GM19193 (cell line): ENCODE measurements around the gene GPR35.

Experiments
- POLR2A ChIP-seq: IDR thresholded peaks from 4 replicates; pipeline ENCODE4 v1.6.1; 2011; ENCODE audit not compliant: insufficient read depth, insufficient read length; ENCODE audit errors: extremely low read depth

Gene GPR35

DNA sequence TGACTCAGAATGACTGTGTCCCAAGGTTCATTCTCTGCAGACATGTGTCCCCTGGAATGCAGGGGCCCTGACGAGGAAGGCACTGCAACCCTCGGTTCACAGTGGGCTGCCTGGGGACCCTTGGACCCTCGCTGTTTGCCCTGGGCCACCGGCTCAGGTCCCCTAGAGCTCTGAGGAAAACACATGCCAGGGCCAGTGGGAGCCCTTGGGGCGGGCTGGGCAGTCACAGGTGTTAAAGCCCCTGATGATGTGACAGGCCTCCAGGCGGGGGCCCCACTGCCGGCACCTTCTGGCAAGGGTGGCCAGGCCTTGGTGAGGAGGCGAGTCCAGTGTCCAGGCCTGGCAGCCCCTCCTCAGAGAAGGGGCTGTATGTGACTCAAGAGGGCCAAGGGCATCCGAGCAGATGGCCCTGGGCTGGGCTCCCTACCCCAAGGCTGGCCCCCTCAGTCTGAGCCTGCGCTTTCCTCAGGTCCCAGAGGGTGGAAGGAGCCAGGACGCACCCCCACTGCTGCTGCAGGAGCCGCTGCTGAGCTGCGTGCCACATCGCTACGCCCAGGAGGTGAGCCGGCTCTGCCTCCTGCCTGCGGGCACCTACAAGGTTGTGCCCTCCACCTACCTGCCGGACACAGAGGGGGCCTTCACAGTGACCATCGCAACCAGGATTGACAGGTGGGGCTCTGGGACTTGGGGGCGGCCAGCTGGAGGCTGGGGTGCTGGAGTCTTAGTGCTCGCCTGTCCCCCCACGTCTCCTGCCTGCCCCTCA, 27.7 kb upstream of the GPR35 start:
- no peak for TF ChIP-seq POLR2A

DNA sequence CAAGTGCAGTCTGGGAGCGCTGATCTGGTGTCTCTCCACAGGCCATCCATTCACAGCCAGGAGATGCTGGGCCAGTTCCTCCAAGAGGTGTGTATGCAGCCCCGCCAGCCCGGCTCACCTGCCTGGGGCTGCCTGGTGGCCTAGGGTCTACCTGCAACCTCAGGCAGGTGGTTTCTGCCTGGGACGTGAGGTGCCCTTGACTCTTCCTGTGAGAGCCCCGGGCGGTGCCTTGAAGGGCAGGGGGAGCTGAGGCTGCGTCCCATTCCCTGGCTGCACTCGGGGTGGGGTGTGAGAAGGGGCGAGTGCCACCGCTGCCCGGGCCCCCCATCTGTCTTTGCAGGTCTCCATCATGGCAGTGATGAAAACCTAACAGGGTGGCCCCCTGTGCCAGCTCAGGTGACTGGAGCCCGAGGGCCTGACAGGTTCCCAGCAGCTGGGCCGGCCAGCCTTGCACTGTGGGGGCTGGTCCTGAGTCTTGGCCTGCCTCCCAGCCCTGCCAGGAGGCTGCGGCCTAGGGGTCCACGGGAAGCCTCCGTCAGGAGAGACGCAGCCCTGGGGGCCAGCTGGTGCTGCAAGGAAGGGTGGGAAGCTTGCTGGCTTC, 26.9 kb upstream of the GPR35 start:
- no peak for TF ChIP-seq POLR2A

- no peak for TF ChIP-seq POLR2A
These were observed 26.1 kb upstream of the GPR35 start for GRCh38 chr2:240599141-240599583.

DNA sequence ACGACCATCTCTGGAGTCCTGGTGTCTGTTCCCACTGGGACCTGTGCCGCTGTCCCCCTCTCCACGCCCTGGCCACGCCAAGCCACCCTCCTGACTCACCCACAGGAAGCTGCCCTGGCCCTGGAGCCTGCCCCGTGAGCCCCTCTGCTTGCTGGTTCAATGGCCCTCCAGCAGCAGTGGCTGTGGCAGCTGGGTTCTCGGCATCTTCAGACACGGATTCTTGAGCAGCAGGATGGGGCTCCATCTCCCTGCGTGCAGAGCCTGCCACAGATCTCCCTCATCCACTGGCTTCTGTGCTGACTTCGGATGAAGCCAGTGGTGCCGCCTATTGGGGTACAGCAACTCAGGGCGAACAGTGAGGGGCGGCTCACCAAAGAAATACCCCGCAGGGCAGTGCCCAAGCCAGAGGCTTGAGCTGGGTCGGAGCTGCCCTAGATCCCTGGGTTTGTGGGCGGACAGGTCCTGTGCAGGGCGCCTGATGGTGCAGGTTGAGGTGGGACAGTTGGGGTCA, 24.8 kb upstream of the GPR35 start:
- TF ChIP-seq POLR2A, result no peak

- TF ChIP-seq POLR2A, result no peak
These were observed 24.0 kb upstream of the GPR35 start for GRCh38 chr2:240601061-240601830.

GRCh38 chr2:240601831-240602160, 23.5 kb upstream of the GPR35 start:
- no peak for TF ChIP-seq POLR2A

DNA sequence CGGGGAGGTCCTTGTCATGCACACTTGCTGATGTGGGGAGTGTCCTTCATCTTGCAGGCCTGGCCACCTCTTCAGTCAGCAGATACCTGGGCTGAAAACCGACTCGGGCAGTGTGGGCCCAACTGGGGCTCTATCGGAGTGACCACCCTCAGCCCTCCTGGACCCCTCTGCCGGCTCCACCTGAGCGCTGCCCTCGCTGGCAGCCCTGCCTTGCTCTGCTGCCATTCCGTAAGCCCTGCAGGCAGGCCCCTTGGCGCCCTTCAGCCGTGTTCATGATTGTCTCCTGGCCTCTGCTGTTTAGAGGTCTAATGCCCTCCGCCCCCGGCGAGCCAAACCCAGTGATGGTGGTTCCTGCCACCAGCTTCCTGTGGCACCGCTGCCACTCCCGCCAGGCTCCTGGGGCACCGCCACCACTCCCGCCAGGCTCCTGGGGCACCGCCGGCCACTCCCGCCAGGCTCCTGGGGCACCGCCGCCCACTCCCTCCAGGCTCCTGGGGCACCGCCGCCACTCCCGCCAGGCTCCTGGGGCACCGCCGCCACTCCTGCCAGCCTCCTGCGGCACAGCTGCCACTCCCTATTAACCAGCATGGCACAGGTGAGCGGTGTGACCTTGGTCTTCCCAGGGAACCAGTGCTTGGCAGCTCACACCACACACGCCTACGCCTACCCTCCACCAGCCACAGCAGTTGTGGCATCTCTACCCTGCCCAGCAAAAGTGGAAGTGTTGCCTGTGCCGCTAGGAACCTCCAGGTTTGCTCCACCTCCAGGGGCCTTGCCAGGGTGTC, 22.8 kb upstream of the GPR35 start:
- no peak for TF ChIP-seq POLR2A

DNA sequence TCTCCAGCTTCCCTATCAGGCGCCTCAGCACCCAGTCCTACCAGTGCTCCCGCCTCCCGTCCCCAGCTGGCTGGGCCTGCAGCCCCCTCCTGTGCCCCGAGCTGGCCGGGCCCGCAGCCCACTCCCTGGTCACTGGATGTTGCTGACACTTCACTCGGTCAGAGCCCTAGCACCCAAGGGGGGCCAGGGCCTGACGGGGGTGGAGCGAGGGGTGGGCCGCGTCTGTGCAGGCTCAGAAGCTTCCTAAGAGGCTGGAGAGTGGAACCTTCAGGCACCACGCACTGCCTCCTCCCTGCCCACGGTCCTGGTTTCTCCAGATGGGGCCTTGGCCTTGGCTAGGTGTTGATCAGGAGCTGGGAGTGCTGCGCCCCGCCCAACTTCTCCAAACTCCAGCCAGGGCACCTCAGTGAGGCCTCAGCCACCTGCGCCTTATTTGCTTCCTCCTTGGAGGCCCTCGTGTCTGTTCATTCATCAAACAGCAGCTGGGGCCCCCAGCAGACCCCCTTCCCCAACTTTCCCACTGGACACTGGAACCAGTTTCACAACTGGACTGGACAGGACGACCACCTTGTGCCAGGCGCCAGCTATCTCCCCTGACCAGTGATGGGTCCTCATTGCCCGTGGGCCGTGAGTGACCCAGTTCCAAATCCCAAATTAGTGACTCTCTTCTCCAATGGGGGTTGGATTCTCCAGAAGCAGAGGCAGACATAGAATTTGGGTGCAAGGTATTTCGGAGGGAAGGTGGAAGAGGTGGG, 22.0 kb upstream of the GPR35 start:
- no peak for TF ChIP-seq POLR2A

GRCh38 chr2:240603846-240604245, 21.4 kb upstream of the GPR35 start:
- TF ChIP-seq POLR2A, result no peak

DNA sequence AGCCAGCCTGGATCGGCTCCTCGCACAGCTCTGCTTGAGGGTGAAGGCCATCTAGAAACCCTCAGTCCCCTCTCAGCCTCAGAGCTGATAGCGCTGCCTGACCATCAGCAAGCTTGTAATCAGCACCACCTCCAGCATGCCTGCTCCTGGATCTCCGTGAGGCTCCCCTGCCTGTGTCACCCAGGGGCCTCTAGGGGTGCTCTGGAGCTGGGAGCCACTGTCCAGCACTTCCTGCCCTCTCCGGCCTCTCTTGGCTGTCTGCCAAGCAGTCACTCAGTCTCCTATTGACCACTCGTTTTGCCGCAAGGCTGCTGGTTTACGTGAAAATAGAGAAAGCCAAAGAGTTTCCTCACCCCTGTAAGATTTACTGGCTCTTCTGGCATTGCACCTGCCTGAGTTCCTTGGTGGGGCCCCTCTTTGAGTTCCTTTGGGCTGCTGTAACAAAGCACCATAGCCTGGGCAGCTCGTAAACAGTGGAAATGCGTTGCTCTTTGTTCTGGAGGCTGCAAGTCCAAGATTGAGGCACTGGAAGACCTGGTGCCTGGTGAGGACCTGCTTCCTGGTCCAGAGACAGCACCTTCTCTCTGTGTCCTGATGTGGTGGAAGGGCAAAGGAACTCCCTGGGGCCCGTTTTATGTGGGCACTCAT, 20.9 kb upstream of the GPR35 start:
- TF ChIP-seq POLR2A, result no peak

DNA sequence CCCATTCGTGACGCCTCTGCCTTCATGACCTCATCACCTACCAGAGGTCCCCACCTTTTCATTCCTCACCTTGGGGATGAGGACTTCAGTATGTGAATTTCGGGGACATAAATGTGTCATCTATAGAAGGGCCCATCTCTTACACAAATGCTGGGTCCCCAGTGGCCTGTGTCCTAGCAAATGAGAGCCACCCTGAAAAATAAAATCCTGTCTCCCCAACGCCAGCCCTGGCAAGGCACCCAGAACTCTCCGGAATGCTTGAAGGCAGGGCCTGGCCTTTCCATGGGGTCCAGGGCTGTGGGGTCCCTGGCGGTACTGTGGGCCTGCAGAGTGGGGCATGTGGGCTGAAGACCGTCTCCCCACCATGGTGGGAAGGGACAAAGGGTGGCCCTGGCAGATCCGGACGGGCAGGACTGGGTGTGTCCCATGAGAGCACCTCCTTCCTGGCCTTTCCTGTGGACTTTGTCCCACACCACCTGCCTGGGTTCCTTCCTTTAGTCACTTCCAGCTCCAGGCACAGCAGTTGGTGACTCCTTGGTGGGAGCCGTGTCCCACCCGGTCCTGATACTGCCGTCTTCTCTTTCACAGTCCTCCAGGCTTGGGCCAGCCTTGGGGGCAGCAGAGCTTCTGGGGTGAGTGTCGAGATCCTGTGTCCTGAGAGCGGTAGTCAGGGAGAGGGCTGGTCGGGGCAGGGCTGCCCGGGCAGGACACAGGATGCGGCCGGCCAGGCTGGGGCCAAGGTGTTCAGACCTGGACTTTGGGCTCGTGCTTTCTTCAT, 20.2 kb upstream of the GPR35 start:
- TF ChIP-seq POLR2A, result no peak

- TF ChIP-seq POLR2A, result no peak
These were observed 19.2 kb upstream of the GPR35 start for GRCh38 chr2:240605867-240606743.
